ENCODE results near the gene KCNH4.

Gene KCNH4

DNA sequence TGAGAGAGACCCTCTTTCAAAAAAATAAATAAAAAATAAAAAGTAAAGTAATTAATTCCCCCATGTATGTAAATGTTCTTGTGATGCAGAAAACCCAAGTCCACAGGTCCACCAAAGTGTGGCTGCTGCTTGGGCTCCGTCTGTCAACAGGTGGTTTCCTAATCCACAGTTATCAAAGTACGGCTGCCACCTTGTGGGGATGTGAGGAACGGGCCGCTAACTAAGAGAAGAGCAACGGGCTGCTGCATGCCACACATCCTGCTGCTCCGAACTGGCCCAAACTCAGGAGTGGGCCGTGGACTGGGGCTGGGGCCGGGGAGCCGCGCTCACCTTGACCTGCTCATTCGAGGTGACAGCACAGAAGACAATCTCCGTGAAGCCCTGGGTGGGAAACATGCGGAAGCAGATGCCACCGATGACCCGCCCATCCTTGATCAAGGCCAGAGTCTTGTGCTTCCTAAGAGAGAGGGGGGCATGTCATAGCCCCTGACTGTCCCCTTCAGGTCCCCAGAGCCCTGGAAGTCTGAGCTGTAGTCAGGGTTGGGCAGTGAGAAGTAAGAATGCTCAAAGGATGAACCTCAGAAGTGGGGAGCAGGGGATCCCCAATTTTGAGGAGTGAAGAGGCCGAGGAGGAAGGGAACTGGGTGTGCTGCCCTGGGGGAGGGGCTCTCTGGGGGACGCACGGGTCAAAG lies 64.1 kb downstream of the KCNH4 start:
- no peak for FAIRE-seq

- no peak for FAIRE-seq
Observed at GRCh38 chr17:42114118-42114517, 66.8 kb downstream of the KCNH4 start.

DNA sequence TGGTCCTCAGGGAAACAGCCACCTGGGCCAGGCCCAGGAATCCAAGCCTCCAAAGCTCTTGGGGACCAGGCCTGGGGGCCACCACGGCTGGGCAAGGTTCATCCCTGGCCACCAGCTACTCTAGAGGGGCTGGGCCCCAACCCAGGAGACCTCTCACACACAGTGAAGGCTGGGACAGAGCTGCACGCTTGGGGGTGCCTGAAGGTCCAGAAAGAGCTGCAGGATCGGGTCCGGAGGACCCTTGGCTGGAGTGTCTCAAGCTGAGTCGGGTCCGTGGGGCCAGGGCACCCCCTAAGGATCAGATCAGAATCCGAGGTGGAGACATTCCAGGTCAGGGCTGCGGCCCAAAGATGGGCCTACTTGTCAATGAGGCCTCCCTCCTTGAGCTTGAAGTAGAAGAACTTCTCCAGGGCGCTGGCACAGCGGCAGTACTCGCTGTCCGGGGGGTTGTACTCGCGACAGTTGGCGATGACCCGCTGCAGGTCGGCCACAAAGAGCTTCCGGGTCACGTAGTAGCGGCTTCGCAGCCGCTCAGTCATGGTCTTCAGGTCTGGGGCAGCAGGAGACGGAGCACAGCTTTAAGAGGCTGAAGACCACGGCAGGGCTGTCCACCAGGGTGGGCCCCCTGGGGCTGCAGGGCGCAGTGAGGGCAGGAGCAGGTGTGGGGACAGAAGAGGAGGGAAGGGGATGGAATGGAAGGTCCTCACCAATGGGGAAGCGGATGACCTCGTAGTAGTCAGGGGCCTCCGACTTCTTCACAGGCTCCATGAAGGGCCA lies 67.5 kb downstream of the KCNH4 start:
- FAIRE-seq = no peak

DNA sequence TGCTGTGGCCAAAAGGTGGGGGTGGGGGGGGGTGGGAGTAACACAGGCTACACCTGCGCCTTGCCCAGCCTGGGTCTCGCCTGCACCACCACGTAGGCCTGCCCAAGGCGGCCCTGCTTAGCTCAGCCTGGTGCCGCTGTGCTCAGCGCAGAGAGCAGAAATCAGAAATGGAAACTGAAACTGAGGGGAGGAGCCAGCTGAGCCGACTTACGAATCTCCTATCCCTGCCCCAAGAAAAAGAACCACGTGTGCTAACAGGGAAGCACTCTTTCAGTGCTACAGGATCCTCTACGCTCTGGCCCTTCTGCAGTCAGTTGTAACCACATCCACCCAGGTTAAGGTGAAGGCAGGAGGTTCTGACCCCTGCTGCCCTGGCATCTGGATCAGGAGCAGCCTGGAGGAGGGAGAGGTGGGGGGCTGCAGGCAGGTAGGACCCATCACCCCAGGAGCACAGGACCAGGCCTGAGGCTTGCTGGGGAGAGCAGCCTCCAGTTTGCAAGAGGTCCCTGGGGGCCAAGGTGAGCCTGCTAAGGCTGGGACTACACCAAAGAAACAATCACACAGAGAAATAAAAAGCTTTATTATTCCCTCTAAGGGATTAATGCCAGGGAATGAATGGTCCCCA lies 68.3 kb downstream of the KCNH4 start, which contains the start of gene DHX58:
DHX58 (minus strand) TSS at position 163 of the 625 bp plus-strand sequence. CDS start 822 bp downstream, outside the sequence.
- FAIRE-seq = peak; percentile 85

DNA sequence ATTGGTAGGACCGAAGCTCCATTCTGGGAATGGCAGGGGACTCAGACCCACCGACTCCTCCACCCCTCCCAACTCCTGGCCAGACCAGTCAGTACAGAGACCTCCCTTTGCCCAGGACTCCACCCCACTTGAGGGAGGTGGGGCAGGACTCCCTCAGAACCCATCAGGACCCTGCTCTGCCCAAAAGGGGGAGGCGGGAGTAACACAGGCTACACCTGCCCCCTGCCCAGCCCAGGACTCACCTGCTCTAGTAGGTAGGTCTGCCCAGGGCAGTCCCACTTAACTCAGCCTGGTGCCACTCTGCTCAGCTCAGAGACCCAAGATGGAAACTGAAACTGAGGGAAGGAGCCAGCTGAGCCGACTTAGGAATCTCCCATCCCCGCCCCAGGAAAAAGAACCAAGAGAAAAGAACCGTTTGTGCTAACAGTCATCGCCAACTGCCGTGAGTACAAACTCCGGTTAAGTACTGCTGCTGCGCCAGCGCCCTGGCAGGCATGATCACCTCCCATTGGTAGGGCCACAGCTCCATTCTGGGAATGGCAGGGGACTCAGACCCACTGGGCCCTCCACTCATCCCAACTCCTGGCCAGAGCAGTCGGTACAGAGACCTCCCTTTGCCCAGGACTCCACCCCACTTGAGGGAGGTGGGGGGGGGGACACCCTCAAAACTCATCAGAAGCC lies 68.9 kb downstream of the KCNH4 start:
- FAIRE-seq = no peak

DNA sequence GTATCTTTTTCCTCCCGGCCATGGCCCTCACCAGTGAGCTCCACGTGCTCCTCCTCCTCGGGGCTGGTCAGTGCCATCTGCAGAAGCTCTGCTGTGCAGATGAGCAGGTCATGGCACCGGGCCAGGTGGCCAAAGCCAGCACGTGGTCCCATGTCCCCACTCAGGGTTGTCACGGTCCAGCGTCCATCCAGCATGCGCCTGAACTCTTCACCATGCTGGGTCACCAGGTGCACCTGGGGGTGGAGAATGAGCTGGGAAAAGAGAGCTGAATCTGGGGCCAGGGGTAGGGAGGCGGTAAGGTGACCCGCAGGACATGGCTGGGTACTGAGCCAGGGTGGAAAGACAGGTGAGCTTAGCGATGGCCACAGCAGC lies 69.7 kb downstream of the KCNH4 start:
- no peak for FAIRE-seq

DNA sequence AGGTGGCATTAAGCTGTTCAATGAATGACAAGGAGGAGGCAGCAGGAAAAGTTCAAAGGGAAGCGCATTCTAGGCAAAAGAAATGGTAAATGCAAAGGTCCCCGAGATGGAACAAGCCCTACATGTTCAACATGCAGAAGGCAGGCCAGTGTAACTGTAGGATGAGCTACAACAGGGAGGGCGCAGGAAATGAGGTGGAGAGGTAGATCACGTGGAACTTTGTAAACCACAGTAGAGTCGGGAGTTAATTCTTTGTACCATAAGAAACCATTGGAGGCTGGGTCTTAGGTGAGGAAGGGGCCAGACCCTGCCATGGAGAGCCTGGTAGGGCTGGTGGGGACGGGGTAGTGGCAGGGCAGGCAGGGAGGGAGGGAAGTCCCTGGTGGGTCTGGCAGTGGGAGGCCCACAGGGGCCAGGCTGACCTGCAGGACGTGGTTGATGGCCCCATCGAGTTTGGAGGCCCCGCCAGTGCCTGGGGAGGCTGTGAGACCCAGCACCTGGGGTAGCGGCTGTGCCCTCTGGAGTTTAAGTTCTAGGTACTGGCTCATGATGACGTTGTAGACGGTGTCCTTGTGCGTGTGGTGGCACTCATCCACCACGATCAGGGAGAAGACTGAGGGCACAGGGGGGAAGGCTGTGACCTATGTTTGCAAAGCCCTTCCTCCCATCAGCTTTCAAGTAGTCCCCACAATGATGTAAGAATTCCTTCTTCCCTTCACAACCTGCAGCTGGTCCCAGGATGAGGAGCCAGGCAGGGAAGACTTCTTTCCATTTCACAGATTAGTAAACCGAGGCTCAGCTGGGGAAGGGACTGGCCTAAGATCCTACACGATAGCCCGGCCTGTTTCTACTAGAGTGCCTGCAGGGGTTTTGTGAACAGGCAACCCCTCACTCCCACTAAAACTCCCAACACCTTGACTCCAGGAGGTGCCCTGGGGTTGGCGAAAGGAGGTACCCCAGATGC lies 70.4 kb downstream of the KCNH4 start:
- no peak for FAIRE-seq

GRCh38 chr17:42109086-42109485 lies 71.9 kb downstream of the KCNH4 start:
- FAIRE-seq = no peak

GRCh38 chr17:42107597-42108576 lies 73.1 kb downstream of the KCNH4 start:
- FAIRE-seq = no peak

- no peak for FAIRE-seq
Observed at GRCh38 chr17:42107124-42107523, 73.8 kb downstream of the KCNH4 start.

All from islet of Langerhans (tissue), 1 donor.